ENCODE data around the gene APOA4. TPM values are rescaled to one million over a fixed set of nuclear protein-coding genes. Genes with fewer than 3 reads are reported as not detected.

Gene APOA4
- polyA plus RNA-seq, 1 donor from 2014 or later, result not detected

DNA sequence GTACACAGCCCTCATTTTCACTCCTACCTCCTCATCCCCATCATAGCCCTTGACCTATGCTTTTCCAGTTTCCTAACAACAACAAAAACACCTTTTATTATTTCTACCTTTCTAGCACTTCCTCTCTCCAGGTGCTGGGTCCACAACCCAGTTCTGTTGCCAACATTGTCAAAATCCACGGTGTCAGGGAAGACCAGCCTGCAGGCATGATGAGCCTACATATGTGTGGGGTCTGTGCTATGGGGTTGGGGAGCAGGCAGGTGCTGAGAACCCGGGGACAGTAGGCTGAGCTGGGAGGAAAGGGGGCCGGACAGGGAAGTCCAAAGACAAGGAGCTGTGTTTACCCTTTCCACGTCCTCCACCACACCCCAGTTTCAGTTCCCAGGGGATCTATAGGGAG is 34.6 kb downstream of the APOA4 start:
- TF ChIP-seq RAD21 (conservative IDR thresholded peaks at IDR 0.05) (no peak), EP300 (conservative IDR thresholded peaks at IDR 0.05; ENCODE audit: poor library complexity, severe bottlenecking) (no peak), REST (IDR thresholded peaks at IDR 0.05; ENCODE audit: borderline replicate concordance) (no peak), CTCF (IDR thresholded peaks at IDR 0.05; ENCODE audit: poor library complexity, severe bottlenecking) (no peak), EZH2 (IDR thresholded peaks at IDR 0.05; ENCODE audit: borderline replicate concordance, insufficient read depth, low read length, poor library complexity, severe bottlenecking) (no peak), TAF1 (IDR thresholded peaks at IDR 0.05; ENCODE audit: low read depth) (no peak), POLR2AphosphoS5 (IDR thresholded peaks at IDR 0.05) (no peak), SMC3 (conservative IDR thresholded peaks at IDR 0.05; ENCODE audit: poor library complexity) (no peak), MXI1 (conservative IDR thresholded peaks at IDR 0.05; ENCODE audit: poor library complexity, severe bottlenecking) (no peak)
- H2AFZ ChIP-seq (ENCODE audit: low read depth, low read length), result peak overlapping the region; percentile 97
- H3K36me3 ChIP-seq (ENCODE audit: insufficient read depth, low read length), result no peaks in the 10 kb centered on the region
- H3K79me2 ChIP-seq (replicated peaks; ENCODE audit: insufficient read depth, low read length), result peaks cover 12% of the 10 kb centered on the region
- H3F3A ChIP-seq (ENCODE audit: insufficient read depth, low read length, poor library complexity, severe bottlenecking), result no peaks in the 10 kb centered on the region
- H3K9ac ChIP-seq (ENCODE audit: low read length), result peak overlapping the region; percentile 82
- H3K27me3 ChIP-seq (ENCODE audit: insufficient read depth, low read depth, low read length), result no peaks in the 10 kb centered on the region
- no peaks in the 10 kb centered on the region for H4K20me1 ChIP-seq (ENCODE audit: insufficient read depth)
- peak overlapping the region; percentile 91 for H3K4me3 ChIP-seq (ENCODE audit: low read length)
- peak overlapping the region; percentile 81 for H3K27ac ChIP-seq (ENCODE audit: low read length)
- H3K9me2 ChIP-seq (ENCODE audit: insufficient read depth, low read length), result no peaks in the 10 kb centered on the region
- H3K4me2 ChIP-seq (ENCODE audit: low read length), result peak overlapping the region; percentile 68
- H3K9me3 ChIP-seq (ENCODE audit: low read length), result no peaks in the 10 kb centered on the region

DNA sequence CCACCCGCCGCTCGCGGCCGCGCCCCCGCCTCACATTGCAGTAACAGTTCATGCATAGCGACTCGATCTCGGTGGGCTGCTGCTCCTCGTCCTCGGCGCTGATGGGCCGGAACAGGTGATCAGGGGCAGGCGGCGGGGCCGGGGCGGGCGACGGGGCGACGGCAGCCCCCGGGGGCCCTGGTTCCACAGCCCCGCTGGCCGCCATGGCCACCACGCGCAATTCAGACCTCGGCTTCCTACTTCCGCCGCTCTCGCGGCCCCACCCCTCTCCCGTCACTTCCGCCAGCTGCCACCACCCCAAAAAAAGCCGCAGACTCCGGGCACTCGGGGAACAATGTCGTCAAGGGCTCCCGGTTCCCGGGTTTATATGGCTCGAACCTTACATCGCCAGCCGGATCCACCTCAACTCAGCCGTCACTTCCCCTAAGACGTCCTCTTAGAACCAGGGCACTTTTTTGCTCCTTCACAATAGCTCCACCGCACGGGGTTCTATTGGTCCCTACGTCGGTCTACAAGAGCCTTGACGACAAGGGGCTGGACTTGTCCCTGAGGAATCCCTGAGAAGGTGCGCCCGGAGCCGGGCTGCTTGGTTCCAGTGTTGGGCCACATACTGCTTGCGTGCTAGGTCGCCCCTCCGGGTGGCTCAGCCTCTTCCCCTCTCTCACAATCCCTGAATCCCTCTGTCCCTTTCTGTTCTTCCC is 35.2 kb downstream of the APOA4 start, which contains the start of gene ZPR1:
Gene ZPR1 (minus strand): TSS at position 238 of the 701 bp plus-strand sequence. CDS start 33 bp downstream, at position 205.
- TF ChIP-seq SMC3 (conservative IDR thresholded peaks at IDR 0.05; ENCODE audit: poor library complexity) (no peak), EZH2 (IDR thresholded peaks at IDR 0.05; ENCODE audit: borderline replicate concordance, insufficient read depth, low read length, poor library complexity, severe bottlenecking) (no peak), EP300 (conservative IDR thresholded peaks at IDR 0.05; ENCODE audit: poor library complexity, severe bottlenecking) (peak; percentile 48), RAD21 (conservative IDR thresholded peaks at IDR 0.05) (peak; percentile 21), MXI1 (conservative IDR thresholded peaks at IDR 0.05; ENCODE audit: poor library complexity, severe bottlenecking) (peak; percentile 96), CTCF (IDR thresholded peaks at IDR 0.05; ENCODE audit: poor library complexity, severe bottlenecking) (peak; percentile 26), REST (IDR thresholded peaks at IDR 0.05; ENCODE audit: borderline replicate concordance) (peak; percentile 79), TAF1 (IDR thresholded peaks at IDR 0.05; ENCODE audit: low read depth) (peak; percentile 80), POLR2AphosphoS5 (IDR thresholded peaks at IDR 0.05) (peak; percentile 93)
- H3K27ac ChIP-seq (ENCODE audit: low read length), result peak within 1 kb of the TSS; percentile 81
- H4K20me1 ChIP-seq (ENCODE audit: insufficient read depth), result no peaks in the 10 kb centered on the region

More for the DNA sequence above, 35.2 kb downstream of the APOA4 start, which contains the start of gene ZPR1:
- Histone ChIP-seq H3K4me2 (ENCODE audit: low read length) (peak within 1 kb of the TSS; percentile 99), H2AFZ (ENCODE audit: low read depth, low read length) (peak within 1 kb of the TSS; percentile 97), H3K27me3 (ENCODE audit: insufficient read depth, low read depth, low read length) (no peaks in the 10 kb centered on the region), H3K9ac (ENCODE audit: low read length) (peak within 1 kb of the TSS; percentile 82), H3K79me2 (replicated peaks; ENCODE audit: insufficient read depth, low read length) (peaks cover 12% of the 10 kb centered on the region), H3F3A (ENCODE audit: insufficient read depth, low read length, poor library complexity, severe bottlenecking) (no peaks in the 10 kb centered on the region), H3K36me3 (ENCODE audit: insufficient read depth, low read length) (no peaks in the 10 kb centered on the region), H3K9me3 (ENCODE audit: low read length) (no peaks in the 10 kb centered on the region), H3K4me3 (ENCODE audit: low read length) (peak within 1 kb of the TSS; percentile 91), H3K9me2 (ENCODE audit: insufficient read depth, low read length) (no peaks in the 10 kb centered on the region)
